Osteoblast (primary cell): ENCODE data around the gene ZNF521. TPM values are rescaled to one million over a fixed set of nuclear protein-coding genes. Genes with fewer than 3 reads are reported as not detected.

Experiments used
- DNase-seq: peaks from one replicate; pipeline ENCODE4 v3.0.0; 2011; ENCODE audit warnings: low spot score, mixed read lengths; ENCODE audit not compliant: insufficient read length; ENCODE audit errors: missing footprints
- H2AFZ ChIP-seq: 2 replicates; pipeline ENCODE4 v1.6.0; 2011; ENCODE audit warnings: mild to moderate bottlenecking, low read length
- H3K27ac ChIP-seq: 2 replicates; pipeline ENCODE4 v1.5.1; 2011; ENCODE audit warnings: mild to moderate bottlenecking, low read depth, low read length, moderate library complexity
- H3K27me3 ChIP-seq: 2 replicates; pipeline ENCODE4 v1.6.0; 2012; ENCODE audit warnings: mild to moderate bottlenecking, control low read depth, inconsistent platforms, low read length, moderate library complexity; ENCODE audit not compliant: insufficient read depth
- H3K36me3 ChIP-seq: 2 replicates; pipeline ENCODE4 v1.5.1; 2011; ENCODE audit warnings: mild to moderate bottlenecking, low read length, control low read depth, moderate library complexity; ENCODE audit not compliant: insufficient read depth
- H3K4me1 ChIP-seq: 2 replicates; pipeline ENCODE4 v1.5.1; 2011; ENCODE audit warnings: mild to moderate bottlenecking, low read length, control low read depth, moderate library complexity; ENCODE audit not compliant: insufficient read depth
- H3K4me2 ChIP-seq: 2 replicates; pipeline ENCODE4 v1.6.0; 2011; ENCODE audit warnings: mild to moderate bottlenecking, low read length; ENCODE audit not compliant: insufficient read depth
- H3K4me3 ChIP-seq: fragments of 200-600 bp; sonication (generic); 3 replicates; pipeline ENCODE4 v1.5.1; 2012; ENCODE audit warnings: mild to moderate bottlenecking, low read length, inconsistent platforms; ENCODE audit not compliant: insufficient read depth
- H3K79me2 ChIP-seq: 2 replicates; pipeline ENCODE4 v1.6.0; 2012; ENCODE audit warnings: mild to moderate bottlenecking, low read length, control low read depth, inconsistent platforms; ENCODE audit not compliant: insufficient read depth
- H3K9me3 ChIP-seq: 2 replicates; pipeline ENCODE4 v1.5.1; 2011; ENCODE audit warnings: low read depth, low read length, control low read depth
- H4K20me1 ChIP-seq: 2 replicates; pipeline ENCODE4 v1.6.0; 2012; ENCODE audit warnings: mild to moderate bottlenecking, low read length, control low read depth; ENCODE audit not compliant: insufficient read depth
- CTCF ChIP-seq: IDR thresholded peaks from 2 replicates; pipeline ENCODE4 v1.5.1; 2011; ENCODE audit warnings: mild to moderate bottlenecking, low read depth, low read length, moderate library complexity; ENCODE audit errors: extremely low read depth
- total RNA-seq: library from RNA; depleted of rRNA; stranded (reverse); fragments of >200 nt; gene quantifications from 2 replicates; pipeline ENCODE4 v1.2.3, GENCODE V29; 2012

ZNF521 gene
- total RNA-seq, 1 donor = 27.5 TPM

GRCh38 chr18:25314838-25315190 is 37.2 kb downstream of the ZNF521 start:
- no peaks in the 10 kb centered on the region for H4K20me1 ChIP-seq
- DNase-seq = no peak
- H3K4me3 ChIP-seq = no peak overlapping the region
- H2AFZ ChIP-seq = no peak overlapping the region
- no peaks in the 10 kb centered on the region for H3K9me3 ChIP-seq
- TF ChIP-seq CTCF = no peak
- H3K27me3 ChIP-seq = no peaks in the 10 kb centered on the region
- no peak overlapping the region for H3K4me2 ChIP-seq
- no peaks in the 10 kb centered on the region for H3K4me1 ChIP-seq
- no peaks in the 10 kb centered on the region for H3K79me2 ChIP-seq
- no peak overlapping the region for H3K27ac ChIP-seq
- no peaks in the 10 kb centered on the region for H3K36me3 ChIP-seq

- H4K20me1 ChIP-seq = no peaks in the 10 kb centered on the region
- no peak overlapping the region for H2AFZ ChIP-seq
- no peak for DNase-seq
- H3K36me3 ChIP-seq = no peaks in the 10 kb centered on the region
- H3K4me3 ChIP-seq = no peak overlapping the region
- TF ChIP-seq CTCF = no peak
- no peak overlapping the region for H3K27ac ChIP-seq
- no peaks in the 10 kb centered on the region for H3K27me3 ChIP-seq
- no peak overlapping the region for H3K4me2 ChIP-seq
- H3K4me1 ChIP-seq = no peaks in the 10 kb centered on the region
- no peaks in the 10 kb centered on the region for H3K79me2 ChIP-seq
- no peaks in the 10 kb centered on the region for H3K9me3 ChIP-seq
These were observed 37.7 kb downstream of the ZNF521 start for GRCh38 chr18:25314151-25314837.

- H3K27ac ChIP-seq = no peak overlapping the region
- no peak overlapping the region for H2AFZ ChIP-seq
- no peaks in the 10 kb centered on the region for H3K4me1 ChIP-seq
- no peak overlapping the region for H3K4me2 ChIP-seq
- no peaks in the 10 kb centered on the region for H4K20me1 ChIP-seq
- H3K27me3 ChIP-seq = no peaks in the 10 kb centered on the region
- no peaks in the 10 kb centered on the region for H3K36me3 ChIP-seq
- no peaks in the 10 kb centered on the region for H3K79me2 ChIP-seq
- no peak overlapping the region for H3K4me3 ChIP-seq
- no peaks in the 10 kb centered on the region for H3K9me3 ChIP-seq
- TF ChIP-seq CTCF = no peak
- DNase-seq = no peak
These were observed 38.7 kb downstream of the ZNF521 start for GRCh38 chr18:25313268-25313667.

GRCh38 chr18:25310045-25310444 is 41.9 kb downstream of the ZNF521 start:
- Histone ChIP-seq H3K4me1 (peaks cover 4% of the 10 kb centered on the region), H2AFZ (no peak overlapping the region), H3K27me3 (no peaks in the 10 kb centered on the region), H3K36me3 (no peaks in the 10 kb centered on the region), H3K4me2 (no peak overlapping the region), H3K79me2 (no peaks in the 10 kb centered on the region), H3K4me3 (no peak overlapping the region), H3K9me3 (no peaks in the 10 kb centered on the region), H3K27ac (no peak overlapping the region), H4K20me1 (no peaks in the 10 kb centered on the region)
- no peak for DNase-seq
- TF ChIP-seq CTCF = peak; percentile 22
